SH-SY5Y (cell line): ENCODE results near the gene CD2.

Source experiments
- GATA2 ChIP-seq: IDR thresholded peaks from 2 replicates; pipeline ENCODE4 v1.6.1; 2011; ENCODE audit warnings: mild to moderate bottlenecking, low read depth, low read length
- GATA3 ChIP-seq: IDR thresholded peaks from 2 replicates; pipeline ENCODE4 v1.6.1; 2011; ENCODE audit warnings: low read depth, mild to moderate bottlenecking, low read length, moderate library complexity

- no peak for TF ChIP-seq GATA2
- no peak for TF ChIP-seq GATA3
Observed at GRCh38 chr1:116721039-116721405, 33.2 kb upstream of the CD2 start.
